ENCODE measurements around the gene CDK5.
A peak's percentile ranks its signal among the peaks of the same experiment; 100 is the strongest.

CDK5 gene

DNA sequence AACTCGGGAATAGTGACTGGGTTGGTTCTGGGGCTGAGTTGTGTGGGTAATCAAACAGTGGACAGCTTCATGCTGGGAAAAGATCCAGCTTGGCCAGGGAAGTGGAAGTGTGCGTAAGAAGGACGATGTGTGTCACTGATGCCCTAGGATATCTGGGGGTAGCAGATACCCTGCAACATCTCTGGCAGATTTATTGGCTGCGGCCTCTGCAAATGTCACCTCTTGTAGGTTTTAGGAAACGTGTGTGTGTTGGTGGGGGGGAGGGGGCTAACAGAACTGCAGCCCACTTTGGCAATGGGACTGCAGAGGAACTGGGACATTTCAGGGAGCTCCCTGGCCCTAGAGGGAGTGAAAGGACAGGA lies 27.6 kb upstream of the CDK5 start:
- Histone ChIP-seq H2AFZ (ENCODE audit: low read depth) (peak overlapping the region; percentile 81; the same call in 1 of the 2 replicates), H3K9ac (no peak overlapping the region), H3K36me3 (ENCODE audit: insufficient read depth) (no peaks in the 10 kb centered on the region), H4K20me1 (ENCODE audit: insufficient read depth) (no peaks in the 10 kb centered on the region), H3K4me3 (IDR thresholded peaks at IDR 0.05; ENCODE audit: insufficient read depth, low read depth, low read length) (no peak overlapping the region), H3K79me2 (ENCODE audit: insufficient read depth, low read depth) (peaks cover 48% of the 10 kb centered on the region), H3K27ac (no peak overlapping the region), H3K4me2 (peak overlapping the region; percentile 88; the same call in 1 of the 2 replicates), H3K4me1 (ENCODE audit: low read depth, poor library complexity, severe bottlenecking) (peaks cover 47% of the 10 kb centered on the region), H3K27me3 (ENCODE audit: insufficient read depth, low read depth) (no peaks in the 10 kb centered on the region)
- TF ChIP-seq, protein P1, sequence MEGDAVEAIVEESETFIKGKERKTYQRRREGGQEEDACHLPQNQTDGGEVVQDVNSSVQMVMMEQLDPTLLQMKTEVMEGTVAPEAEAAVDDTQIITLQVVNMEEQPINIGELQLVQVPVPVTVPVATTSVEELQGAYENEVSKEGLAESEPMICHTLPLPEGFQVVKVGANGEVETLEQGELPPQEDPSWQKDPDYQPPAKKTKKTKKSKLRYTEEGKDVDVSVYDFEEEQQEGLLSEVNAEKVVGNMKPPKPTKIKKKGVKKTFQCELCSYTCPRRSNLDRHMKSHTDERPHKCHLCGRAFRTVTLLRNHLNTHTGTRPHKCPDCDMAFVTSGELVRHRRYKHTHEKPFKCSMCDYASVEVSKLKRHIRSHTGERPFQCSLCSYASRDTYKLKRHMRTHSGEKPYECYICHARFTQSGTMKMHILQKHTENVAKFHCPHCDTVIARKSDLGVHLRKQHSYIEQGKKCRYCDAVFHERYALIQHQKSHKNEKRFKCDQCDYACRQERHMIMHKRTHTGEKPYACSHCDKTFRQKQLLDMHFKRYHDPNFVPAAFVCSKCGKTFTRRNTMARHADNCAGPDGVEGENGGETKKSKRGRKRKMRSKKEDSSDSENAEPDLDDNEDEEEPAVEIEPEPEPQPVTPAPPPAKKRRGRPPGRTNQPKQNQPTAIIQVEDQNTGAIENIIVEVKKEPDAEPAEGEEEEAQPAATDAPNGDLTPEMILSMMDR (conservative IDR thresholded peaks at IDR 0.05; ENCODE audit: low read depth, low read length), result no peak

- H2AFZ ChIP-seq (ENCODE audit: low read depth), result peak overlapping the region; percentile 84
- no peak overlapping the region for H3K4me3 ChIP-seq (IDR thresholded peaks at IDR 0.05; ENCODE audit: insufficient read depth, low read depth, low read length)
- TF ChIP-seq, protein P1 (conservative IDR thresholded peaks at IDR 0.05; ENCODE audit: low read depth, low read length), result no peak
- H3K36me3 ChIP-seq (ENCODE audit: insufficient read depth), result no peaks in the 10 kb centered on the region
- H3K27ac ChIP-seq, result no peak overlapping the region
- H3K4me1 ChIP-seq (ENCODE audit: low read depth, poor library complexity, severe bottlenecking), result peaks cover 51% of the 10 kb centered on the region
- H4K20me1 ChIP-seq (ENCODE audit: insufficient read depth), result no peaks in the 10 kb centered on the region
- peaks cover 47% of the 10 kb centered on the region for H3K79me2 ChIP-seq (ENCODE audit: insufficient read depth, low read depth)
- no peaks in the 10 kb centered on the region for H3K27me3 ChIP-seq (ENCODE audit: insufficient read depth, low read depth)
- peak overlapping the region; percentile 61; the same call in 1 of the 2 replicates for H3K9ac ChIP-seq
- H3K4me2 ChIP-seq, result peak overlapping the region; percentile 62
These were observed 26.1 kb upstream of the CDK5 start for GRCh38 chr7:151083824-151084160.

DNA sequence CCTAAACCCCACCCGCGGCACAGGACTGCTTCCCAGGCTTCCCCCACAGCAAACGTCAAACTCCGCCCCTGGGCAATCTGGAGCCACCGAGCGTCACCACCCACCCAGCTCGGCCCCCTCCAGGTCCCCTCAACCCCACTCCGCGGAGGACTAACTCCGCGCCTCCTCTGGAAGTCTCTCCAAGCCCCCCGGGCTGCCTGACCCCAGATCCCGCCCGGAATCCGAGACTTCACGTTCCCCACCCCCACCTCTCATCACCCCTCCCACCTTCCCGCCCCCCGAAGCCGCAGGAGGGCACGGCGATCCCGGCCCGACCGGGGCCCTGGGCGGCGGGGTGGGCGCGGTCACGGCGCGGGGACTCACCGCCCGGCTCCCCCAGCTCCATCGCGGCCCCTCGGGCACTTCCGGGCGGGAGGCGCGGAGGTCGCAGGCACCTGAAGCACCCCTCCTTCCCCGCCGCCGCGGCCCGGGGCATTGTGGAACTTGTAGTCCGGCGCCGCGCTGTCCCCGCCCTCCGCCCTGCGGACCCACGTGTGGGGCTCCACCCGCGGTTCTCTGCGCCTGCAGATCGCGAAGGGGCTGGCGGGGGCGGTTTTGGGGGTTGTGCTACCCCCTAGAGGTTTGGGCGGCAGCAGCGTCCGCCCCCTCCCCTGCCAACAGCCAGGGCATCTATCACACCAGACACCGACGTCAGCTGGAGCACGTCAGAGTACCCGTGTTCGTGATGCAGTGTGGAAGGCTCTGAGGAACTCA lies 25.6 kb upstream of the CDK5 start, which contains the start of gene TMUB1:
TMUB1 (minus strand) TSS at position 423 of the 753 bp plus-strand sequence. CDS start 930 bp downstream, outside the sequence.
- Histone ChIP-seq H3K79me2 (ENCODE audit: insufficient read depth, low read depth) (peaks cover 42% of the 10 kb centered on the region), H3K27ac (peak within 1 kb of the TSS; percentile 11)

DNA sequence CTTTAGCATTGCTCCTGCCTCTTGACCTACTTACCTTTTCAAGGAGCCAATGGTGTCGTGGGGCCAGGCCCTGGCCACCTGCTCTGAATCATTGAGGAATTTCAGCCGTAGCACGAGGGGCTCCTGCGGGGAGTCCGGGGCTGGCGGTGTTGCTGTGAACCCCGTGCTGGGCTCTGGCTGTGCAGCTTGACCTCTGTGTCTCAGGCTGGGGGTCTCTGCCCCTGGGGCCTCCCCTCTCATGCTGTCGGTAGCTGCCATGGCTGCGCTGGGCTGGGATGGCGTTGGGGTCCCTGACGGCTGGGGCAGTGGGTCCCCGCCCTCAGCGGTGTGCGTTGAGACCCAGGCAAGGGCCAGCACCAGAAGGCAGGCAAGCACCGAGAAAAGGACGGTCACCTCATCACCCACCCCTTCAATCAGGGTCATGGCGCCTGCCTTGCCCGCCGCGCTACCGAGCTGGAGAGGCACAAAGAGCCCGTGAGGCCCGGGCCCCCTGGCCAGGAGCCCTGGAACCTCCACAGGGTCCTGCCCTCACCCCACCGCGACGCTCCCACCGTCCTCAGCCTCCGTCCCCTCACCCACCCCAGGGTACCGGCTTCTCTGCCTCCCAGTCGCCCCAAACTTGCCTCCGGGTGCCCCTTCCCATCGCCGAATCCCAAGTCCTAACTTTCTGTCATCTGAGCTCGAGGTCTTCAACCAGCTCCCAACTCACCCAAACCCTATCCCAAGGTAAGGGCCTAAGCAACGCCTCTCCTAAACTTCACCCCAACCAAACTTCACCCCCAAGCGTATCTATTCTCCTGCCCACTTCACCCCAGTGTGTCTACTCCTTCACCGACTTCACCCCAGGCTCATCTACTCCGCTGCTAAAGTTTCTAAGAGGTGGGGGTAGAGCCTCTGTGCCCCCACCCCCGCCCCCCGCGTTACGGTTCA lies 24.7 kb upstream of the CDK5 start:
- Histone ChIP-seq H3K4me2 (peak overlapping the region; percentile 62), H3K27me3 (ENCODE audit: insufficient read depth, low read depth) (no peaks in the 10 kb centered on the region), H4K20me1 (ENCODE audit: insufficient read depth) (no peaks in the 10 kb centered on the region), H2AFZ (ENCODE audit: low read depth) (peak overlapping the region; percentile 84; the same call in 1 of the 2 replicates), H3K9ac (peak overlapping the region; percentile 61; the same call in 1 of the 2 replicates), H3K36me3 (ENCODE audit: insufficient read depth) (no peaks in the 10 kb centered on the region), H3K4me3 (IDR thresholded peaks at IDR 0.05; ENCODE audit: insufficient read depth, low read depth, low read length) (no peak overlapping the region), H3K27ac (peak overlapping the region; percentile 11; the same call in 1 of the 2 replicates), H3K4me1 (ENCODE audit: low read depth, poor library complexity, severe bottlenecking) (peaks cover 43% of the 10 kb centered on the region), H3K79me2 (ENCODE audit: insufficient read depth, low read depth) (peaks cover 34% of the 10 kb centered on the region)
- TF ChIP-seq, protein P1 (conservative IDR thresholded peaks at IDR 0.05; ENCODE audit: low read depth, low read length), result no peak

More for the DNA sequence above, 25.6 kb upstream of the CDK5 start, which contains the start of gene TMUB1:
- Histone ChIP-seq H3K4me2 (peak within 1 kb of the TSS; percentile 62), H3K4me1 (ENCODE audit: low read depth, poor library complexity, severe bottlenecking) (peaks cover 48% of the 10 kb centered on the region), H3K9ac (peak within 1 kb of the TSS; percentile 61; the same call in 1 of the 2 replicates), H3K36me3 (ENCODE audit: insufficient read depth) (no peaks in the 10 kb centered on the region), H4K20me1 (ENCODE audit: insufficient read depth) (no peaks in the 10 kb centered on the region), H3K27me3 (ENCODE audit: insufficient read depth, low read depth) (no peaks in the 10 kb centered on the region), H3K4me3 (IDR thresholded peaks at IDR 0.05; ENCODE audit: insufficient read depth, low read depth, low read length) (no peak within 1 kb of the TSS), H2AFZ (ENCODE audit: low read depth) (peak within 1 kb of the TSS; percentile 84)
- TF ChIP-seq, protein P1 (conservative IDR thresholded peaks at IDR 0.05; ENCODE audit: low read depth, low read length), result no peak
